Activated CD8-positive, alpha-beta memory T cell treated with anti-CD3 and anti-CD28 coated beads, Interleukin-2, amount 10 ng/mL, durations not matched to agents 7 days and 5 days (primary cell): ENCODE results near the gene SLC25A6. TPM values are rescaled to one million over a fixed set of nuclear protein-coding genes. Genes with fewer than 3 reads are reported as not detected.

Experiments used
- ATAC-seq: fragments of 150-1000 bp; cut with Tn5 transposase; one replicate; pipeline ENCODE4 v1.10.0; 2021; ENCODE audit warnings: moderate library complexity
- CTCF ChIA-PET: fragments of 350-600 bp; sonication (Branson Sonifier 250); formaldehyde crosslinking; loops from one replicate; lab custom pipeline; 2021; ENCODE audit warnings: antibody characterized with exemption; lab: Charles Lee
- DNase-seq: peaks from one replicate; pipeline ENCODE4 v3.0.0-alpha.2; 2020
- H3K27ac Mint-ChIP-seq: one replicate; pipeline ENCODE4 v1.8.0; 2021; ENCODE audit warnings: mild to moderate bottlenecking, mixed read lengths
- H3K27me3 Mint-ChIP-seq: one replicate; pipeline ENCODE4 v1.8.0; 2021; ENCODE audit warnings: mixed read lengths
- H3K36me3 Mint-ChIP-seq: one replicate; pipeline ENCODE4 v1.8.0; 2021; ENCODE audit warnings: mild to moderate bottlenecking, mixed read lengths
- H3K4me1 Mint-ChIP-seq: one replicate; pipeline ENCODE4 v1.8.0; 2021; ENCODE audit warnings: mixed read lengths
- H3K4me3 Mint-ChIP-seq: one replicate; pipeline ENCODE4 v1.8.0; 2021; ENCODE audit warnings: mild to moderate bottlenecking, moderate library complexity, mixed read lengths
- H3K9me3 Mint-ChIP-seq: one replicate; pipeline ENCODE4 v1.8.0; 2022; ENCODE audit warnings: low read depth, mixed read lengths
- total RNA-seq, 2 experiments: library from RNA; stranded (reverse); gene quantifications; one replicate each; pipeline ENCODE4 v1.2.3, GENCODE V29; 2021

SLC25A6 gene
- total RNA-seq, 2 experiments from 2014 or later = 204 to 235 TPM

DNA sequence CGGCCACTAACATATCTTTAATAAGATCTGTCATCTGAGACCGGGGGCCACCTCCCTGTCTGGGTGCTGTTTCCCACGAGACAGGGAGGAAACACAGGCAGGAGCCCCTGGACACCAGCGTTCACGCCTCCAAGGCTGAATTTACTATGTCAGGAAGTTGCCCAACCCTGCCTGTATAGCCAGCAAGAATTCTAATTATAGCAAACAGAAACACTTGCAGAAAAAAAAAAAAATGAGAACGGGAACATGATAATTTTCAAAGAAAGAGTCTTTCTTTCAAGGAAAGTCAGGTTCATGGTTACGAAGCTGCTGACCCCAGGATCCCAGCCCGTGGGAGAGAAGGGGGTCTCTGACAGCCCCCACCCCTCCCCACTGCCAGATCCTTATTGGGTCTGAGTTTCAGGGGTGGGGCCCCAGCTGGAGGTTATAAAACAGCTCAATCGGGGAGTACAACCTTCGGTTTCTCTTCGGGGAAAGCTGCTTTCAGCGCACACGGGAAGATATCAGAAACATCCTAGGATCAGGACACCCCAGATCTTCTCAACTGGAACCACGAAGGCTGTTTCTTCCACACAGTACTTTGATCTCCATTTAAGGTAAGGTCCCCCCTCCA is 55.5 kb downstream of the SLC25A6 start, which contains the start of gene IL3RA:
TSS of gene IL3RA (plus strand) at position 455 of the 613 bp plus-strand sequence. CDS start 4,981 bp downstream, outside the sequence.
- DNase-seq (peak; percentile 56), ATAC-seq (peak; percentile 74)
- Mint-ChIP-seq H3K27me3 (peaks cover 2% of the 10 kb centered on the region), H3K27ac (peak within 1 kb of the TSS; percentile 60), H3K36me3 (peaks cover 2% of the 10 kb centered on the region), H3K4me3 (peak within 1 kb of the TSS; percentile 78), H3K9me3 (peaks cover 6% of the 10 kb centered on the region), H3K4me1 (peaks cover 26% of the 10 kb centered on the region)
- CTCF ChIA-PET = no interaction called here

Other genes starting within 250 kb of the SLC25A6 start
- gene CRLF2, start 179.5 kb downstream of the SLC25A6 start, total RNA-seq = 1 to 10 TPM in 1 of 2 experiments, under 1 TPM in 1; 0.96 to 1.3 TPM
- not detected for gene CSF2RA, start 123.3 kb downstream of the SLC25A6 start, total RNA-seq
- 1 to 10 TPM; 2.8 to 3.1 TPM for gene IL3RA, start 55.3 kb downstream of the SLC25A6 start, total RNA-seq
- gene ASMTL, start 60.8 kb upstream of the SLC25A6 start, total RNA-seq = 10 to 100 TPM; 39.9 to 44.7 TPM
- gene P2RY8, start 145.1 kb upstream of the SLC25A6 start, total RNA-seq = 100 to 1,000 TPM in 1 of 2 experiments, 10 to 100 TPM in 1; 82.4 to 109 TPM
- 10 to 100 TPM; 83.9 to 88.8 TPM for gene AKAP17A, start 199.5 kb upstream of the SLC25A6 start, total RNA-seq
- 1 to 10 TPM; 1.2 to 5.0 TPM for gene ASMT, start 222.9 kb upstream of the SLC25A6 start, total RNA-seq